GM18867 (cell line): ENCODE data around the gene DACT2.
"Not testable (repeated sequence)": the region's sequence is repeated elsewhere in the genome, so short reads cannot be mapped to it uniquely, and the experiment has no call there.

Experiments
- ATAC-seq: cut with Tn5 transposase; IDR thresholded peaks from one replicate; pipeline ENCODE4 v1.9.1; 2021; ENCODE audit warnings: mild to moderate bottlenecking, moderate library complexity; ENCODE audit not compliant: unreplicated experiment

The DACT2 gene

GRCh38 chr6:168328086-168328485, 8.5 kb upstream of the DACT2 start:
- no peak for ATAC-seq

- ATAC-seq: no peak
Measured at GRCh38 chr6:168326294-168327261, 7.0 kb upstream of the DACT2 start.

- no peak for ATAC-seq
Measured at GRCh38 chr6:168322966-168323365, 3.4 kb upstream of the DACT2 start.

- ATAC-seq: no peak
Measured at GRCh38 chr6:168320634-168321033, 1.1 kb upstream of the DACT2 start.

GRCh38 chr6:168318579-168319278, 848 bp downstream of the DACT2 start:
- ATAC-seq: no peak

- no peak for ATAC-seq
Measured at GRCh38 chr6:168318090-168318489, 1.5 kb downstream of the DACT2 start.

- ATAC-seq: no peak
Measured at GRCh38 chr6:168315596-168315995, 4.0 kb downstream of the DACT2 start.

GRCh38 chr6:168314948-168315347, 4.6 kb downstream of the DACT2 start:
- no peak for ATAC-seq

- ATAC-seq: no peak
Measured at GRCh38 chr6:168314021-168314420, 5.6 kb downstream of the DACT2 start.

GRCh38 chr6:168313431-168314011, 6.1 kb downstream of the DACT2 start:
- no peak for ATAC-seq

GRCh38 chr6:168312125-168312507, 7.5 kb downstream of the DACT2 start:
- ATAC-seq: not testable (repeated sequence)

- ATAC-seq: no peak
Measured at GRCh38 chr6:168311410-168312124, 8.0 kb downstream of the DACT2 start.

- ATAC-seq: no peak
Measured at GRCh38 chr6:168310945-168311344, 8.6 kb downstream of the DACT2 start.

GRCh38 chr6:168310403-168310802, 9.2 kb downstream of the DACT2 start:
- no peak for ATAC-seq

GRCh38 chr6:168309997-168310396, 9.6 kb downstream of the DACT2 start:
- ATAC-seq: no peak

- ATAC-seq: no peak
Measured at GRCh38 chr6:168309183-168309582, 10.4 kb downstream of the DACT2 start.

GRCh38 chr6:168308390-168309144, 11.0 kb downstream of the DACT2 start:
- ATAC-seq: no peak

- no peak for ATAC-seq
Measured at GRCh38 chr6:168307695-168308021, 11.9 kb downstream of the DACT2 start.

- ATAC-seq: no peak
Measured at GRCh38 chr6:168307015-168307694, 12.4 kb downstream of the DACT2 start.

GRCh38 chr6:168305863-168306262, 13.7 kb downstream of the DACT2 start:
- ATAC-seq: no peak
